ENCODE results near the gene EID3. TPM values are rescaled to one million over a fixed set of nuclear protein-coding genes. Genes with fewer than 3 reads are reported as not detected.
"Not testable (repeated sequence)": the region's sequence is repeated elsewhere in the genome, so short reads cannot be mapped to it uniquely, and the experiment has no call there.

The EID3 gene
- total and polyA plus RNA-seq, 2 of the 8 experiments (the other 6 are each of a cell fraction or from before 2014, with no cell fraction given): 1.2 to 2.8 TPM

- H3K9me3 ChIP-seq (ENCODE audit: insufficient read depth in 2 of 2, low read depth in 1 of 2, low read length in 1 of 2); FAIRE-seq; H3K4me3 ChIP-seq (ENCODE audit: extremely low read depth in 1 of 4, insufficient read depth in 2 of 4, low read depth in 3 of 4, low read length in 4 of 4); H2BK120ac ChIP-seq (replicated peaks; ENCODE audit: low read depth, low read length); H3K14ac ChIP-seq (ENCODE audit: insufficient read length); H2BK15ac ChIP-seq (ENCODE audit: low read length); H4K91ac ChIP-seq (replicated peaks; ENCODE audit: insufficient read length, low read length); H2BK5ac ChIP-seq (ENCODE audit: low read depth, low read length); H2BK20ac ChIP-seq (ENCODE audit: low read length); H3K23me2 ChIP-seq (ENCODE audit: low read depth, low read length); H3K56ac ChIP-seq (replicated peaks; ENCODE audit: insufficient read length, low read depth, low read length); H3K9ac ChIP-seq (replicated peaks in 1 of 4; ENCODE audit: extremely low read depth in 1 of 4, low read depth in 3 of 4, low read length in 3 of 4); H3K27me3 ChIP-seq (replicated peaks in 1 of 4; ENCODE audit: control insufficient read depth in 3 of 4, extremely low read depth in 1 of 4, insufficient read depth in 3 of 4, low read length in 3 of 4); H4K8ac ChIP-seq (ENCODE audit: extremely low read depth, insufficient read depth, low read length); H3K4me2 ChIP-seq (ENCODE audit: insufficient read depth in 1 of 2, low read depth in 2 of 2, low read length in 2 of 2); H3K23ac ChIP-seq (ENCODE audit: insufficient read length); H3K79me1 ChIP-seq (ENCODE audit: low read depth, low read length); H4K5ac ChIP-seq (ENCODE audit: insufficient read length, low read depth, low read length); H3K18ac ChIP-seq (ENCODE audit: extremely low read depth, low read length); POLR2A ChIA-PET (ENCODE audit: partially characterized antibody); DNase-seq (ENCODE audit: low read depth in 1 of 2, low spot score in 2 of 2); H2AK5ac ChIP-seq (ENCODE audit: low read depth, low read length); H4K20me1 ChIP-seq (replicated peaks in 1 of 2; ENCODE audit: control insufficient read depth in 1 of 2, insufficient read depth in 2 of 2, low read length in 2 of 2); H3K79me2 ChIP-seq (ENCODE audit: control insufficient read depth in 1 of 2, insufficient read depth in 2 of 2, low read length in 2 of 2); H3K4me1 ChIP-seq (replicated peaks in 1 of 4; ENCODE audit: control insufficient read depth in 3 of 4, insufficient read depth in 4 of 4, low read length in 3 of 4); H2BK12ac ChIP-seq (ENCODE audit: low read depth, low read length); H2AFZ ChIP-seq (ENCODE audit: low read length); H3K4ac ChIP-seq (replicated peaks; ENCODE audit: insufficient read length, low read depth, low read length); H3K27ac ChIP-seq (ENCODE audit: low read depth, low read length): not testable (repeated sequence)
- CTCF ChIA-PET (ENCODE audit: partially characterized antibody): interaction anchor here (0.6 to 2.1 kb wide), 2 partner anchors 10 to 696 kb away, joined by 3 to 6 read pairs; no protein-coding TSS in a partner anchor
- H3K36me3 ChIP-seq (ENCODE audit: control insufficient read depth in 2 of 4, insufficient read depth in 4 of 4, low read length in 3 of 4): peaks cover 30 to 85% (median 67%) of the 10 kb centered on the region in 4 experiments
- WGBS, 2 experiments (ENCODE audit: extremely low coverage in 1 of 2, insufficient coverage in 1 of 2, insufficient read length in 1 of 2, insufficient replicate concordance in 2 of 2, low coverage in 1 of 2, low lambda C conversion rate in 2 of 2, missing lambda C conversion rate in 1 of 2): 97% methylated on average over 2 of the region's 2 CpGs; no CpG with 5 or more reads in 1 of the 2 experiments
Measured at GRCh38 chr12:104322533-104322932, 19.0 kb downstream of the EID3 start.
